Naive B cell (primary cell): ENCODE measurements around the gene GKN2. TPM values are rescaled to one million over a fixed set of nuclear protein-coding genes. Genes with fewer than 3 reads are reported as not detected.

Experiments
- ATAC-seq, 2 donors: fragments of 150-1000 bp; cut with Tn5 transposase; 2 replicates each; pipeline ENCODE4 v1.10.0; 2021; ENCODE audit warnings: low read depth in 2 of 2, mild to moderate bottlenecking in 2 of 2, moderate library complexity in 2 of 2
- DNase-seq: peaks from one replicate; pipeline ENCODE4 v3.0.0; 2022
- H3K27ac Mint-ChIP-seq, 6 donors: one replicate each; pipeline ENCODE4 v1.8.0; 2020 to 2022; ENCODE audit warnings: mild to moderate bottlenecking in 6 of 6, mixed read lengths in 6 of 6, moderate library complexity in 5 of 6, inconsistent platforms in 2 of 6
- H3K27me3 Mint-ChIP-seq, 3 donors: one replicate each; pipeline ENCODE4 v1.8.0; 2021 to 2022; ENCODE audit warnings: mixed read lengths in 3 of 3, mild to moderate bottlenecking in 1 of 3
- H3K36me3 Mint-ChIP-seq, 2 donors: one replicate each; pipeline ENCODE4 v1.8.0; 2020 to 2022; ENCODE audit warnings: mixed read lengths in 2 of 2, inconsistent platforms in 1 of 2, mild to moderate bottlenecking in 1 of 2
- H3K4me1 Mint-ChIP-seq, 3 donors: one replicate each; pipeline ENCODE4 v1.8.0; 2020 to 2022; ENCODE audit warnings: mixed read lengths in 3 of 3, inconsistent platforms in 1 of 3, mild to moderate bottlenecking in 1 of 3, moderate library complexity in 1 of 3
- H3K4me3 Mint-ChIP-seq, 8 donors: one replicate each; pipeline ENCODE4 v1.8.0; 2020 to 2022; ENCODE audit warnings: mild to moderate bottlenecking in 8 of 8, mixed read lengths in 8 of 8, moderate library complexity in 8 of 8, inconsistent platforms in 2 of 8
- H3K9me3 Mint-ChIP-seq, 7 donors: one replicate each; pipeline ENCODE4 v1.8.0; 2020 to 2022; ENCODE audit warnings: mixed read lengths in 7 of 7, mild to moderate bottlenecking in 5 of 7, inconsistent platforms in 2 of 7, moderate library complexity in 1 of 7
- polyA plus RNA-seq, 6 donors: library from polyadenylated mRNA; unstranded; fragments of 300-500 nt; fragmentation: Illumina TruSeq; gene quantifications; one replicate each; pipeline ENCODE4 v1.2.3, GENCODE V29; 2021; ENCODE audit warnings: low read depth in 6 of 6

The GKN2 gene
- polyA plus RNA-seq, 6 donors from 2014 or later, result not detected

GRCh38 chr2:68946117-68946516 is 6.6 kb downstream of the GKN2 start:
- ATAC-seq (no peak), DNase-seq (no peak)
- Mint-ChIP-seq H3K27ac (no peak overlapping the region), H3K27me3 (peaks cover 27 to 63% (median 33%) of the 10 kb centered on the region in 3 donors), H3K4me1 (peaks cover 0 to 9% (median 2%) of the 10 kb centered on the region in 3 donors), H3K9me3 (peaks cover 0 to 7% (median 0%) of the 10 kb centered on the region in 7 donors), H3K4me3 (no peak overlapping the region), H3K36me3 (no peaks in the 10 kb centered on the region)

- peak; percentile 51 to 70 for ATAC-seq
- peaks cover 0 to 5% of the 10 kb centered on the region in 2 donors for H3K36me3 Mint-ChIP-seq
- no peak overlapping the region for H3K27ac Mint-ChIP-seq
- peaks cover 0 to 9% (median 2%) of the 10 kb centered on the region in 3 donors for H3K4me1 Mint-ChIP-seq
- DNase-seq, result peak; percentile 37
- no peak overlapping the region for H3K4me3 Mint-ChIP-seq
- peaks cover 1 to 18% (median 8%) of the 10 kb centered on the region in 7 donors for H3K9me3 Mint-ChIP-seq
- peaks cover 21 to 64% (median 45%) of the 10 kb centered on the region in 3 donors for H3K27me3 Mint-ChIP-seq
Measured at GRCh38 chr2:68943581-68944568, 8.8 kb downstream of the GKN2 start.

DNA sequence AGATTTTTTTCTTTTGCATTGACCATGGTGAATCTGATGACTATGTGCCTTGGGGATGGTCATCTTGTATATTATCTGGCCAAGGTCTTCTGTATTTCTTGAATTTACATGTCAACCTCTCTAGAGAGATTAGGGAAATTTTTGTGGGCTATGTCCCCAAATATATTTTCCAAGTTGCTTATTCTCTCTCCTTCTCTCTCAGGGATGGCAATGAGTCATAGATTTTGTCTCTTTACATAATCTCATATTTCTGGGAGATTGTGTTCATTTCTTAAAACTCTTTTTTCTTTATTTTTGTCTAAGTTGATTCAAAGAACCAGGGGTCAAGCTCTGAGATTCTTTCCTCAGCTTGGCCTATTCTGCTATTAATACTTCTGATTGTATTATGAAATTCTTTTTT is 9.9 kb downstream of the GKN2 start:
- H3K27ac Mint-ChIP-seq, result no peak overlapping the region
- peaks cover 0 to 5% of the 10 kb centered on the region in 2 donors for H3K36me3 Mint-ChIP-seq
- ATAC-seq (no peak), DNase-seq (no peak)
- H3K27me3 Mint-ChIP-seq, result peaks cover 21 to 64% (median 45%) of the 10 kb centered on the region in 3 donors
- H3K4me3 Mint-ChIP-seq, result no peak overlapping the region
- H3K9me3 Mint-ChIP-seq, result peaks cover 2 to 17% (median 8%) of the 10 kb centered on the region in 7 donors
- peaks cover 0 to 9% (median 2%) of the 10 kb centered on the region in 3 donors for H3K4me1 Mint-ChIP-seq

GRCh38 chr2:68940369-68940768 is 12.3 kb downstream of the GKN2 start:
- peaks cover 0 to 5% of the 10 kb centered on the region in 2 donors for H3K36me3 Mint-ChIP-seq
- no peak for ATAC-seq
- H3K27ac Mint-ChIP-seq, result no peak overlapping the region
- H3K4me3 Mint-ChIP-seq, result no peak overlapping the region
- peaks cover 13 to 64% (median 59%) of the 10 kb centered on the region in 3 donors for H3K27me3 Mint-ChIP-seq
- no peak for DNase-seq
- peaks cover 0 to 14% (median 8%) of the 10 kb centered on the region in 7 donors for H3K9me3 Mint-ChIP-seq
- peaks cover 0 to 9% (median 2%) of the 10 kb centered on the region in 3 donors for H3K4me1 Mint-ChIP-seq

DNA sequence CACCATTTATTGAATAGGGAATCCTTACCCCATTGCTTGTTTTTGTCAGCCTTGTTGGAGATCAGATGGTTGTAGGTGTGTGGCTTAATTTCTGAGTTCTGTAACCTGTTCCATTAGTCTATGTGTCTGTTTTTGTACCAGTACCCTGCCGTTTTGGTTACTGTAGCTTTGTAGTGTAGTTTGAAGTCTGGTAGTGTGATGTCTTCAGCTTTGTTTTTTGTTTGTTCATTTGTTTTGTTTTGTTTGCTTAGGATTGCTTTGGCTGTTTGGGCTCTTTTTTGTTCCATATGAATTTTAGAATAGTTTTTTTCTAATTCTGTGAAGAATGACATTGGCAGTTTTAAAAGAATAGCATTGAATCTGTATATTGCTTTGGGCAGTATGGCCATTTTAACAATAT is 12.7 kb downstream of the GKN2 start:
- Mint-ChIP-seq H3K4me3 (no peak overlapping the region), H3K9me3 (peaks cover 0 to 14% (median 8%) of the 10 kb centered on the region in 7 donors), H3K36me3 (peaks cover 0 to 5% of the 10 kb centered on the region in 2 donors), H3K27me3 (peaks cover 13 to 64% (median 62%) of the 10 kb centered on the region in 3 donors), H3K4me1 (peaks cover 0 to 9% (median 2%) of the 10 kb centered on the region in 3 donors), H3K27ac (no peak overlapping the region)
- no peak for ATAC-seq
- no peak for DNase-seq

- Mint-ChIP-seq H3K27ac (peak overlapping the region in 1 of 6 donors; percentile 86), H3K4me3 (no peak overlapping the region), H3K27me3 (peaks cover 13 to 55% (median 55%) of the 10 kb centered on the region in 3 donors)
Measured at GRCh38 chr2:68938938-68939337, 13.8 kb downstream of the GKN2 start.

GRCh38 chr2:68937346-68938055 is 15.2 kb downstream of the GKN2 start:
- H3K36me3 Mint-ChIP-seq, result peaks cover 0 to 5% of the 10 kb centered on the region in 2 donors
- no peak for DNase-seq
- H3K4me3 Mint-ChIP-seq, result no peak overlapping the region
- no peaks in the 10 kb centered on the region for H3K4me1 Mint-ChIP-seq
- H3K9me3 Mint-ChIP-seq, result peaks cover 0 to 16% (median 8%) of the 10 kb centered on the region in 7 donors
- peaks cover 5 to 44% (median 44%) of the 10 kb centered on the region in 3 donors for H3K27me3 Mint-ChIP-seq
- ATAC-seq, result no peak
- no peak overlapping the region for H3K27ac Mint-ChIP-seq

More at GRCh38 chr2:68938938-68939337, 13.8 kb downstream of the GKN2 start:
- peaks cover 0 to 5% (median 2%) of the 10 kb centered on the region in 3 donors for H3K4me1 Mint-ChIP-seq
- ATAC-seq (no peak), DNase-seq (no peak)
- H3K36me3 Mint-ChIP-seq, result peaks cover 0 to 5% of the 10 kb centered on the region in 2 donors
- H3K9me3 Mint-ChIP-seq, result peaks cover 0 to 14% (median 8%) of the 10 kb centered on the region in 7 donors

DNA sequence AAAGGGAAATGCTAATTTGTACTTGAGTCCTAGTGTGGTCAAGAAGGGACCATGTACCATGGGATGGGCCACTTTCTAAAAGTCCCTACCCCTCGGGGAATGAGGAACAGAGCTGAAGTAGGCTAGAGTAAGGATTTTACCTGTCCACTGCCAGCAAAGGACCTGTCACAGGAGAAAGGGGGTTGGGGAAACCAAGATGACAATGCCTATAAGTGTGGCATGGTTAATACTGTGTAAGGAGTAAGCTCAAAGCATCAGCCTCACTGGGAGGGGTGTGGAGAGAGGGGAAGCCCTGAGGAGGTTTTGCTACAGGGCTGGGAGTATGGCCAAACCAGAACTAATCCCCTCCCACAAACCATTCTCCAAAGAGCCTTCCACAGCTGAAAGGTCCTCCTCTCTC is 15.8 kb downstream of the GKN2 start:
- Mint-ChIP-seq H3K9me3 (peaks cover 2 to 20% (median 10%) of the 10 kb centered on the region in 7 donors), H3K4me3 (no peak overlapping the region), H3K27me3 (peaks cover 0 to 38% (median 37%) of the 10 kb centered on the region in 3 donors), H3K27ac (peak overlapping the region in 1 of 6 donors; percentile 16), H3K36me3 (peaks cover 0 to 5% of the 10 kb centered on the region in 2 donors), H3K4me1 (no peaks in the 10 kb centered on the region)
- DNase-seq, result no peak
- no peak for ATAC-seq

DNA sequence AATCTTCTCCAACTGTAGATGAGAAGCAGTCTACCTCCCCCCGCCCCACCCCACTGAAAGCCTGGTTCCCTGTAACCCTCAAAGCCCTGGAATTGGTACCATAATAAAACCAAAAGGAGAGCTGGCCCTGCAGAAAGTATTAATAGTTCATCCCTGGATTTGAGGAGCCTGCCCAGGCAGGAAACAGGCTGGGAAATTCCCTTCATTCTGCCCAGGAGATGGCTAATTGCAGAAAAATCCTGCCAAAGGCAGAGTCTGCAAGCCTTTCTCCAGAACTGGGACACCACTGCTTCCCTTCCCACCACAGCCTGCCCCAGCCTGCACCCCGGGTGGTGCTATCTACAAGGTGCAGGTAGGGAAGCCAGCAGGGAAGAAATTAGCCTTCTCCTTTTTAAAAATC is 16.3 kb downstream of the GKN2 start:
- H3K9me3 Mint-ChIP-seq, result peaks cover 3 to 23% (median 14%) of the 10 kb centered on the region in 7 donors
- no peak overlapping the region for H3K4me3 Mint-ChIP-seq
- no peak overlapping the region for H3K27ac Mint-ChIP-seq
- H3K27me3 Mint-ChIP-seq, result peaks cover 0 to 35% (median 34%) of the 10 kb centered on the region in 3 donors
- DNase-seq (no peak), ATAC-seq (no peak)
- H3K4me1 Mint-ChIP-seq, result peaks cover 0 to under 1% (median 0%) of the 10 kb centered on the region in 3 donors
- H3K36me3 Mint-ChIP-seq, result peaks cover 0 to 7% of the 10 kb centered on the region in 2 donors

DNA sequence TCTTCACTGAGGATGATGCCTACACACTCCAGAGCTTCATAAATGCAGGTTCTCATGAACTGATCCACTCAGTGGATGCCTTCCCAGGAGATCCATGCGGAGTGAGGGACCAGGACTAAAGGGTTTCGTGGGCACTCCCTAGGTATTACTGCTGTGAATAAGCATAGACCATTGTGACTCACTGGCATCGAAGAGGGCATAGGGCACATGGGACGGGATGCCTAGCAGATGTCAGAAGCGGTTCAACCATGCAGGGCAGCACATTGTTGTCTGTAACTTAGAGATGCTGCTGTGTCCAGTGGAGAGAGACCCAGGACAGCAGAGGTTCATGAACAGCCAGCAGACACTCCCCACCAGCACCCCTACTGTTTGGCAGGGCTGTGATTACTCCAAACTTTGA is 17.2 kb downstream of the GKN2 start:
- H3K4me3 Mint-ChIP-seq, result no peak overlapping the region
- peaks cover 0 to 6% (median 0%) of the 10 kb centered on the region in 3 donors for H3K4me1 Mint-ChIP-seq
- DNase-seq (no peak), ATAC-seq (no peak)
- no peak overlapping the region for H3K27ac Mint-ChIP-seq
- H3K36me3 Mint-ChIP-seq, result peaks cover 0 to 13% of the 10 kb centered on the region in 2 donors
- peaks cover 5 to 29% (median 20%) of the 10 kb centered on the region in 7 donors for H3K9me3 Mint-ChIP-seq
- peaks cover 0 to 28% (median 24%) of the 10 kb centered on the region in 3 donors for H3K27me3 Mint-ChIP-seq

- peaks cover 0 to 6% (median 0%) of the 10 kb centered on the region in 3 donors for H3K4me1 Mint-ChIP-seq
- peaks cover 5 to 24% (median 14%) of the 10 kb centered on the region in 7 donors for H3K9me3 Mint-ChIP-seq
- H3K27me3 Mint-ChIP-seq, result peaks cover 0 to 18% (median 17%) of the 10 kb centered on the region in 3 donors
- no peak for ATAC-seq
- H3K27ac Mint-ChIP-seq, result no peak overlapping the region
- H3K4me3 Mint-ChIP-seq, result no peak overlapping the region
- DNase-seq, result no peak
- H3K36me3 Mint-ChIP-seq, result peaks cover 0 to 8% of the 10 kb centered on the region in 2 donors
Measured at GRCh38 chr2:68934021-68934420, 18.7 kb downstream of the GKN2 start.

- peaks cover 0 to 15% (median 15%) of the 10 kb centered on the region in 3 donors for H3K27me3 Mint-ChIP-seq
- DNase-seq (no peak), ATAC-seq (no peak)
- peaks cover 3 to 22% (median 14%) of the 10 kb centered on the region in 7 donors for H3K9me3 Mint-ChIP-seq
- peak overlapping the region in 1 of 8 donors; percentile 53 for H3K4me3 Mint-ChIP-seq
- H3K4me1 Mint-ChIP-seq, result peaks cover 0 to 6% (median 0%) of the 10 kb centered on the region in 3 donors
- no peak overlapping the region for H3K27ac Mint-ChIP-seq
- peaks cover 0 to 8% of the 10 kb centered on the region in 2 donors for H3K36me3 Mint-ChIP-seq
Measured at GRCh38 chr2:68932402-68932801, 20.3 kb downstream of the GKN2 start.

GRCh38 chr2:68931799-68932198 is 20.9 kb downstream of the GKN2 start:
- no peak overlapping the region for H3K4me3 Mint-ChIP-seq
- DNase-seq (no peak), ATAC-seq (no peak)
- no peak overlapping the region for H3K27ac Mint-ChIP-seq
- H3K4me1 Mint-ChIP-seq, result peaks cover 0 to 6% (median 0%) of the 10 kb centered on the region in 3 donors
- peaks cover 0 to 12% (median 11%) of the 10 kb centered on the region in 3 donors for H3K27me3 Mint-ChIP-seq
- peaks cover 0 to 8% of the 10 kb centered on the region in 2 donors for H3K36me3 Mint-ChIP-seq
- H3K9me3 Mint-ChIP-seq, result peaks cover 3 to 22% (median 14%) of the 10 kb centered on the region in 7 donors
